AML-193 (cell line): ENCODE measurements around the gene PTPRC.

ENCODE experiments used
- DNase-seq, 2 experiments: peaks; one replicate each; lab custom pipeline; 2025; lab: John Stamatoyannopoulos, UW

The PTPRC gene

DNA sequence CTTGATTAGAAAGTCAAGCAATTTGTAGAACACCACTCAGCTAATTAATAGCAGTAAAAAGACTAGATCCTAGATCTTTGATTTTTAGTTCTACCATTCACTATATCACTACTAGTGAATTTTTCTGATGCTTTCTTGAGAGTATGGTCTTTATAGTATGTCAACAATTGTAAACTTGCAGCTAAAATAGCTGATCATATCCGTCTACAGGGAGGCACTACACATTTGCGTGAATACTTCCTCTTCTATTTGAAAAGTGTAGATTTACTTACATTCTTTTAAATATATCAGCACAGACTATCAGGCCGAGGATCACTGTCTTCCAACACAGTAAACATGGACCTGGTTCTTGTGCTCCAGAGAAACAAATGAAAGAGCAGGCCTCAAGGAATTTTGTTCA is 18.6 kb upstream of the PTPRC start:
- no peak for DNase-seq

DNA sequence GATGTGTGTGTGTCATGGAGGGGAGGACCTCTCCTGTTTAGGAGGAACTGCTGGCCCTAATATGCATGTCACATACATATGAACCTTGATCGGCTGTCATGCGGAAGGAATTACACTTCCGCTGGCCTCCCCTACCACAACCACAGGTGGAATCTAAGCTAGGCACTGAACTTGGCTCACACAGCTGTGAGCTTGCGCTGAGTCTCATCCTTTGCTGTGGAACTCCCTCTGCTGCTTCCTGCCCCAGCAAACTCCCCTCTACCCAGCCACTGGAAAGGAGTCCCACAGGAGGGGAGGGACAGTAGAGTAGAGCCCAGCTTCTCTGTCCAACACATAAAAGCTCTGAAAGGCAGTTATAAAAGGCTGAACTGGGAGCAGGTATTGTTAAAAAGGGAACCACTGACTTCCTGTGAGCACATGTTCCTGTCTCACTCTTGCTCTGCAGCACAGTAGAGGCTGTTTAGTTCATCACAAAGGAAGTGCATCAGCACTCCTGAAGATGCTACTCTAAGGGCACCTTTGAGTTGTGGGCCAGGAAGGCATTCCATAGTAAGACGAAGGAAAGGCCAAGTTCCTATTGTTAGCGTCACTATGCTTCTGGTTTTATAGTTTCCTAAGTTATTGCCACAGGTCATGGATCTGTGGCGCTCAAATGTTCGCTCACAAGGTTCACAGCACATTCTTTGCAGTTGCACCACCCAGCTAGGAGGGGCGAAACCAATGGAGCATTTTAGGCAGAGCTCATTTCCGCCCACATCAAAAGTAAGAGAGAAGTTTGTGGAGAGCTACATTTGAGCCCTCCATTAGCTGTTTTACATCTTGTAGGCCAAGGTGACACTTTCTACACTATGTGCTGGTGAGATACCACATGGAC is 17.7 kb upstream of the PTPRC start:
- peak; percentile 84 to 88 for DNase-seq

- DNase-seq, result peak; percentile 11
These were observed 16.8 kb upstream of the PTPRC start for GRCh38 chr1:198622001-198622400.

GRCh38 chr1:198623752-198624647 is 14.8 kb upstream of the PTPRC start:
- DNase-seq, result no peak

DNA sequence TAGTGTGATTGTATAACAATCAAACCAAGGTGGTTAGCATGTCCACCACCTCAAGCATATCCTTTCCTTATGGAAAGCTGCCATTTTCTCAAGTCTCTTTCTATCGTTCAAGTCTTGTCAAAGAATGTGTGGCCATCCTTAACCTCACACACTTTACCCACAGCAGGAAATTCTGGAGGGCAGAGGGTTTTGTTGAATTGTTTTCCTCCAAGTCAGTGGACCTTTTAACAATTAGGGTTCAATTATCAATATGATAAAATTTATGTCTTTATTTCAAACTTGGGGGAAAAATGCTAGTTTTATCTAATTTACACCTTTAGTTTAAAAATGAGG is 14.2 kb upstream of the PTPRC start:
- no peak for DNase-seq

GRCh38 chr1:198627436-198628066 is 11.3 kb upstream of the PTPRC start:
- no peak for DNase-seq

DNA sequence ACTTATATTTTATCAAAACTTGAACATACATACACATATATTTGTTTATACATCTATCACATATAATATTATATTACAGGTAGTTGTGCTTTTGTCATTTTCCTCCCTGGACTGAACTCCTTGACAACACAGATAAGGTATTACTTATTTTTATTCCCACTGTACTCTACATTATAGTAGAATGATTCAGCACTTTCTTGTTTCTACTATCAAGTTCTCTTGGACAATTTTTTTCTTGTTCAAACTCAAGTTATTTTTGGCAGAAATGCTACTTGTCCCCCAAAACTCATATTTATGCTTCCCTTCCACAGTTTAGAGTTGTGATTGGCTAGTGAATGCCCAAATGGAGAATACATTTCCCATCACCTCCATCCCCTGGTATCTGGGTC is 10.8 kb upstream of the PTPRC start:
- no peak for DNase-seq

GRCh38 chr1:198629610-198630009 is 9.2 kb upstream of the PTPRC start:
- DNase-seq, result no peak

DNA sequence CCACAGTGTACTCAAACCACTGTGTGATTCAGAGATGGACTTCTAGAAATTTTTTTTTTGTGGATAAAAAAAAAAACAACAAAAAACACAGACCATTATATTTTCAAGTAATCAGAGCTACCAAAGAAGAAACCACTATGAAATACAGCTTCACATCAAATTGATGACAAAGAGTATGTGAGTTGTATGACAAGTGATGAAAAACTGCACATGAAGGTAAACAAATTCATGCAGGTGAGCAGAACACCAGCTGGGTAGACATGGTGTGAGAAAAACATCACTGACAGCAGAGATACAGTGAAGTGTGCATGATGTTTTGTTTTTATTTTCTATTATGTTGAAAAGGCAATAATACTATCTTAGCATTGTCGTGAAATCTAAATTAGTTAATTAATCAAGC is 8.0 kb upstream of the PTPRC start:
- no peak for DNase-seq

GRCh38 chr1:198631292-198631691 is 7.5 kb upstream of the PTPRC start:
- no peak for DNase-seq

- no peak for DNase-seq
These were observed 6.8 kb upstream of the PTPRC start for GRCh38 chr1:198632007-198632406.

DNA sequence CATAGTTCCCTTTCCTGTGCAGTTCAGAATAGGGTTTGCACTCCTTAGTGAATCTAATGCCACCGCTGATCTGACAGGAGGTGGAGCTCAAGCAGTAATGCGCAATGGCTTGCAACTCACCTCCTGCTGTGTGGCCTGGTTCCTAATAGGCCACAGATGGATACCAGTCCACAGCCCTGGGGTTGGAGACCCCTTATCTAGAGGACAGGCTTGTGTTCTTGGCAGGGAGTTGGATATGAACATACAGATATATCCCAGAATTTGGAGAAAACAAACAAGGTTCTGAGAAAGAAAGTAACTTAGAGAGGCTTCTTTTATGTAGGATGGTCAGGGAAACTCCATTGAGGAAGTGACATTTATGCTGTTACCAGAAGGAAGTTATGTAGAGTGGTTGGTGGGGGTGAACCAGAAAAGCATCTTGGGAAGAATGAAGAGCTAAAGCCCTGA is 5.1 kb upstream of the PTPRC start:
- DNase-seq, result peak in 1 of 2 experiments; percentile 24

- no peak for DNase-seq
These were observed 2.9 kb upstream of the PTPRC start for GRCh38 chr1:198635964-198636363.

DNA sequence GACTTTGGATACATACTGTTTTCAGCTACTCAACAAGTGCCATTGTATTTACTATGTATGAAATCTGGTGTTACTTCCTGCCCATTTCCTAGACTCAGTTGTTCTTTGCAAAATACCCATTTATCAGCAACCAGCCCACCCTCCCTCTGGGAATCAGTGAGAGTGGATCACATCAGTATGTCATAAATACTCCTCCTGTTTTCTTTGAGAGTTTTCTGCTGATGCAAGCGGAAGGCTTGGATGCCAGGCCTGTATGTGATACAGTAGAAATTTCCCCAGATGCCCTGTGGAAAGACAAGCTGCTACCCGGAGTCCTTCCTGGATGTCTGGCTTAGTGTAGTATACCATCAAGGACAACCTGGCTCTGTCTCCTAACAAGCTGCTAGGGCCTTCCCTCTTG is 2.4 kb upstream of the PTPRC start:
- DNase-seq, result no peak

GRCh38 chr1:198637157-198637556 is 1.7 kb upstream of the PTPRC start:
- no peak for DNase-seq

- no peak for DNase-seq
These were observed 863 bp upstream of the PTPRC start for GRCh38 chr1:198637916-198638437.

DNA sequence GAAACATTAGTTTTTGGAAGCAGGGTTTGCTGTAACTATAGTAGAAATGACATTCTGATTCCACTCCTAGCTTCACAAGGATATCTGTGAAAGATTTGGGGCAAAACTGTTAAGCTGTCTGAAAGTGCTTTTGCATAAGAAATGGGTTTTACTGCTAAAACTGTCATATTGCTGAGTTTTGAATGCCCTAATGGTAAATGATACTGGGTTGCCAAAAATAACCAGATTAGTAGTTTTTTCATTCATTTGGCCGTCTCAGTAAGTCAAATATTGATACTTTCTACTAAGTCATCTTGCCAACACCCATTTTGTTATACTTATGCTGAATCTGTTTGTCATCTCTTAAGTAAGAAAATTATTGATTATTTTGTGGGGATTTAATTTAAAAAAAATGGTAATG is 399 bp upstream of the PTPRC start:
- no peak for DNase-seq

- peak; percentile 55 to 63 for DNase-seq
These were observed 867 bp downstream of the PTPRC start for GRCh38 chr1:198639671-198640143.

- peak in 1 of 2 experiments; percentile 44 for DNase-seq
These were observed 1.3 kb downstream of the PTPRC start for GRCh38 chr1:198640174-198640573.

DNA sequence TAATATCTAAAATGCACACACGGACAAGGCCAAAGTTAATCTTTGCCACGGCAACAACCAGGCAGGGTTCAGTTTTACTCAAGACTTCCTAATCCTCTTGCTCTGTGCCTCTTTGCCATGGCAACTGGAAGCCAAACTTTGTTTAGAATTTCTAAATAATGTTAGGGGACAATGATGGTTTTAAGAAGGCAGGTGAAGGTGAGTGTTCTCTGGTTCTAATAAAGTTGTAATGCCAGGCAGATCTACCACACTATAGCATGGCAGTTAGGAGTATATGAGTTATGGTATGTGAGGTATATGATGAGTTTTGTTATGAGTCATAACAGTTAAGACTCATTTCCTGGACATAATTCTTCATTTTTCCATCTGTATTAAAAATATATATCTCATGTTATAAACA is 2.7 kb downstream of the PTPRC start:
- DNase-seq, result peak; percentile 57 to 59

DNA sequence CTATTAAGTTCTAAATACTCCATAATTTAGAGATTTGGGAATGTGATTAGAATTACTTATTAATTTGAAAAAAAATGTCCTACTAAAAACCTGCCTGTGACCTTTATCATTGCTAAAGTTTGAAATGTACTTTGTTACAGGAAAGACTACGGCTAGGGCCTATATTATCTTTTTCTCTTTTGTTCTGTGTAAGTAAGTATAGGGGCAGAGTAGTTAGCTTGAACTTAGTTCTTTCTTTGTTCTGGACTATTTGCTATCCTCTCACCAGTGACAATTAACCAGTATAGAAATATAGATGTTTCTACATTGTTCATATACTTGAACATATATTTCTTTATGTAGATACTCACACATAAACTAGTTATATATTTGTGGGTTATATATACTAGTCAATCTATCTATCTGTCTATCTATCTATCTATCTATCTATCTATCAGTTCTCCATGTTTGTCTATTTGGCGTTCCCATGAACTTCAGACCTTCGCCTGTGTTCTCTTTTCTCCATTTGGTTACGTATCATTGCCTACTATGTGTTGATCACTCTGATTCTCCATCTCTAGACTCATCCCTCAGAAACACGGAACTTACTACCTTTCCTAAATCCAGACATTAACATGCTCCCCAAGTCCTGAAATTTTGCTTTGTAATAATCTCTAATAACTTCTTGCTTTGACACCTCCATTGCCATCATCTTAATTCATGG is 3.3 kb downstream of the PTPRC start:
- DNase-seq, result no peak

- DNase-seq, result no peak
These were observed 4.1 kb downstream of the PTPRC start for GRCh38 chr1:198642983-198643382.
